WTC11 (cell line): ENCODE measurements around the gene WDFY4. TPM values are rescaled to one million over a fixed set of nuclear protein-coding genes. Genes with fewer than 3 reads are reported as not detected.

ENCODE experiments used
- ATAC-seq: fragments of 200-7000 bp; cut with Tn5 transposase; 2 replicates; pipeline ENCODE4 v1.10.0; 2021; ENCODE audit warnings: mild to moderate bottlenecking, moderate library complexity
- CTCF ChIA-PET: fragments of 300-600 bp; sonication (Branson Sonifier 250); formaldehyde crosslinking; loops from one replicate; lab custom pipeline; 2021; ENCODE audit warnings: antibody characterized with exemption; lab: Charles Lee
- POLR2A ChIA-PET: fragments of 350-600 bp; sonication (Branson Sonifier 250); formaldehyde crosslinking; loops from one replicate; lab custom pipeline; 2021; ENCODE audit warnings: antibody characterized with exemption; lab: Charles Lee
- DNase-seq: peaks from one replicate; pipeline ENCODE4 v3.0.0; 2021; ENCODE audit warnings: low spot score
- H3K27ac Mint-ChIP-seq: 2 replicates; pipeline ENCODE4 v1.8.0; 2021; ENCODE audit warnings: mixed read lengths
- H3K27me3 Mint-ChIP-seq: 2 replicates; pipeline ENCODE4 v1.8.0; 2021; ENCODE audit warnings: low read depth, mild to moderate bottlenecking, moderate library complexity, mixed read lengths
- H3K36me3 Mint-ChIP-seq: 2 replicates; pipeline ENCODE4 v1.8.0; 2021; ENCODE audit warnings: mixed read lengths
- H3K4me1 Mint-ChIP-seq: 2 replicates; pipeline ENCODE4 v1.8.0; 2022; ENCODE audit warnings: mixed read lengths
- H3K4me3 Mint-ChIP-seq: 2 replicates; pipeline ENCODE4 v1.8.0; 2021; ENCODE audit warnings: mild to moderate bottlenecking, moderate library complexity, mixed read lengths
- H3K9me3 Mint-ChIP-seq: 2 replicates; pipeline ENCODE4 v1.8.0; 2021; ENCODE audit warnings: mixed read lengths
- CREM ChIP-seq: sonication (generic); formaldehyde crosslinking; IDR thresholded peaks from 2 replicates; pipeline ENCODE4 v1.8.1; 2022; ENCODE audit warnings: mild to moderate bottlenecking, missing genetic modification reagents, moderate library complexity
- FOXP1 ChIP-seq: sonication (generic); formaldehyde crosslinking; IDR thresholded peaks from 2 replicates; pipeline ENCODE4 v1.8.0; 2022; ENCODE audit warnings: missing genetic modification reagents, mild to moderate bottlenecking, moderate library complexity, borderline replicate concordance
- GABPB1 ChIP-seq: sonication (generic); formaldehyde crosslinking; IDR thresholded peaks from 2 replicates; pipeline ENCODE4 v1.8.1; 2023; ENCODE audit warnings: mild to moderate bottlenecking, missing genetic modification reagents
- GRHL2 ChIP-seq: fragments of 250-450 bp; sonication (Bioruptor Pico); IDR thresholded peaks from 2 replicates; pipeline ENCODE4 v1.8.0; 2022; ENCODE audit warnings: mild to moderate bottlenecking, moderate library complexity; ENCODE audit not compliant: insufficient replicate concordance, severe bottlenecking
- KAT7 ChIP-seq: sonication (generic); formaldehyde crosslinking; IDR thresholded peaks from 2 replicates; pipeline ENCODE4 v1.8.1; 2023; ENCODE audit warnings: missing genetic modification reagents, mild to moderate bottlenecking, borderline replicate concordance
- NFATC4 ChIP-seq: fragments of 250-450 bp; sonication (Bioruptor Pico); IDR thresholded peaks from 2 replicates; pipeline ENCODE4 v1.9.0; 2021; ENCODE audit warnings: mild to moderate bottlenecking
- NFE2L1 ChIP-seq: sonication (generic); formaldehyde crosslinking; IDR thresholded peaks from 2 replicates; pipeline ENCODE4 v1.8.1; 2023; ENCODE audit warnings: missing genetic modification reagents
- NR2C2 ChIP-seq: sonication (generic); formaldehyde crosslinking; IDR thresholded peaks from 2 replicates; pipeline ENCODE4 v1.8.0; 2022; ENCODE audit warnings: mild to moderate bottlenecking, missing genetic modification reagents
- SMAD4 ChIP-seq: sonication (generic); formaldehyde crosslinking; IDR thresholded peaks from 2 replicates; pipeline ENCODE4 v1.8.0; 2022; ENCODE audit warnings: mild to moderate bottlenecking, missing genetic modification reagents
- TEAD4 ChIP-seq: sonication (generic); formaldehyde crosslinking; IDR thresholded peaks from 2 replicates; pipeline ENCODE4 v1.8.0; 2022; ENCODE audit warnings: mild to moderate bottlenecking, missing genetic modification reagents
- ZNF138 ChIP-seq: sonication (generic); formaldehyde crosslinking; conservative IDR thresholded peaks from 2 replicates; pipeline ENCODE4 v1.8.1; 2022; ENCODE audit warnings: mild to moderate bottlenecking, moderate library complexity, missing genetic modification reagents
- ZNF263 ChIP-seq: sonication (generic); formaldehyde crosslinking; IDR thresholded peaks from 2 replicates; pipeline ENCODE4 v1.8.1; 2022; ENCODE audit warnings: low read depth, mild to moderate bottlenecking, moderate library complexity, missing genetic modification reagents
- ZNF396 ChIP-seq: fragments of 250-450 bp; sonication (Bioruptor Pico); IDR thresholded peaks from 2 replicates; pipeline ENCODE4 v1.8.0; 2021; ENCODE audit warnings: mild to moderate bottlenecking, moderate library complexity, borderline replicate concordance
- total RNA-seq: library from RNA; stranded (reverse); gene quantifications from 3 replicates; pipeline ENCODE4 v1.2.3, GENCODE V29; 2021
- TF ChIP-seq, protein P1 (sequence below): sonication (generic); formaldehyde crosslinking; IDR thresholded peaks from 2 replicates; pipeline ENCODE4 v1.8.1; 2022; ENCODE audit warnings: mild to moderate bottlenecking, missing genetic modification reagents, moderate library complexity, borderline replicate concordance
- TF ChIP-seq, protein P2 (sequence below): sonication (generic); formaldehyde crosslinking; IDR thresholded peaks from 2 replicates; pipeline ENCODE4 v1.8.1; 2022; ENCODE audit warnings: mild to moderate bottlenecking, moderate library complexity, missing genetic modification reagents
- TF ChIP-seq, protein P3 (sequence below): sonication (generic); formaldehyde crosslinking; IDR thresholded peaks from 2 replicates; pipeline ENCODE4 v1.8.1; 2023; ENCODE audit warnings: mild to moderate bottlenecking, moderate library complexity, missing genetic modification reagents
- TF ChIP-seq, protein P4 (sequence below): sonication (generic); formaldehyde crosslinking; IDR thresholded peaks from 2 replicates; pipeline ENCODE4 v1.8.0; 2022; ENCODE audit warnings: mild to moderate bottlenecking, missing genetic modification reagents
- TF ChIP-seq, protein P5 (sequence below): fragments of 250-450 bp; sonication (Bioruptor Pico); IDR thresholded peaks from 2 replicates; pipeline ENCODE4 v1.9.0; 2021; ENCODE audit warnings: mild to moderate bottlenecking
- TF ChIP-seq, protein P6 (sequence below): sonication (generic); formaldehyde crosslinking; IDR thresholded peaks from 2 replicates; pipeline ENCODE4 v1.8.1; 2022; ENCODE audit warnings: low read depth, missing genetic modification reagents, borderline replicate concordance
- TF ChIP-seq, protein P7 (sequence below): fragments of 250-450 bp; sonication (Bioruptor Pico); IDR thresholded peaks from 2 replicates; pipeline ENCODE4 v1.8.0; 2021; ENCODE audit warnings: mild to moderate bottlenecking
- TF ChIP-seq, protein P8 (sequence below): sonication (generic); formaldehyde crosslinking; IDR thresholded peaks from 2 replicates; pipeline ENCODE4 v1.8.0; 2022; ENCODE audit warnings: mild to moderate bottlenecking, missing genetic modification reagents
- TF ChIP-seq, protein P9 (sequence below): fragments of 250-450 bp; sonication (Bioruptor Pico); IDR thresholded peaks from 2 replicates; pipeline ENCODE4 v1.9.0; 2021; ENCODE audit warnings: moderate library complexity, mild to moderate bottlenecking, inconsistent platforms, borderline replicate concordance

Gene WDFY4
- total RNA-seq, 1 experiment from 2014 or later: 0.13 TPM

DNA sequence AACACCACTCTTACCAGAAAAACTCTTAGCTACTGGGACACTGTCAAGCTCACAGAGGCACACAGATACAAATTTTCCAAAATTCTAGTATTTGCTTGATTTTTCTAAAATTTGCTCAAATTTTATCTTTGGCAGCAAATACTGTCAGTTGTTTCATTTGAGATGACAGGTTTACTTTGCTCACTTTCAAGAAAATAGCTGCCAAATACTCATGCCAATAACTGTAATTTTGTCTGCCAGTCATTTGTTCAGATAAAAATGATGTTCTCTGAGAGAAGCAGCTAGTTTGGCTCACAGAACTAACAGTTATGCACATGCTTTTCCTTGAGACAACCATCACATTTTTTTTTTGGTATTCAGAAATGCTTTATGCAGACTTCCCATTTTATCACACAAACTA, 172.2 kb downstream of the WDFY4 start:
- TF ChIP-seq, protein P1, sequence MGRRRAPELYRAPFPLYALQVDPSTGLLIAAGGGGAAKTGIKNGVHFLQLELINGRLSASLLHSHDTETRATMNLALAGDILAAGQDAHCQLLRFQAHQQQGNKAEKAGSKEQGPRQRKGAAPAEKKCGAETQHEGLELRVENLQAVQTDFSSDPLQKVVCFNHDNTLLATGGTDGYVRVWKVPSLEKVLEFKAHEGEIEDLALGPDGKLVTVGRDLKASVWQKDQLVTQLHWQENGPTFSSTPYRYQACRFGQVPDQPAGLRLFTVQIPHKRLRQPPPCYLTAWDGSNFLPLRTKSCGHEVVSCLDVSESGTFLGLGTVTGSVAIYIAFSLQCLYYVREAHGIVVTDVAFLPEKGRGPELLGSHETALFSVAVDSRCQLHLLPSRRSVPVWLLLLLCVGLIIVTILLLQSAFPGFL: no peak
- TF ChIP-seq TEAD4 (CRISPR knock-in tag) (no peak), NFATC4 (CRISPR knock-in tag) (no peak), FOXP1 (CRISPR knock-in tag) (no peak)
- TF ChIP-seq, protein P2, sequence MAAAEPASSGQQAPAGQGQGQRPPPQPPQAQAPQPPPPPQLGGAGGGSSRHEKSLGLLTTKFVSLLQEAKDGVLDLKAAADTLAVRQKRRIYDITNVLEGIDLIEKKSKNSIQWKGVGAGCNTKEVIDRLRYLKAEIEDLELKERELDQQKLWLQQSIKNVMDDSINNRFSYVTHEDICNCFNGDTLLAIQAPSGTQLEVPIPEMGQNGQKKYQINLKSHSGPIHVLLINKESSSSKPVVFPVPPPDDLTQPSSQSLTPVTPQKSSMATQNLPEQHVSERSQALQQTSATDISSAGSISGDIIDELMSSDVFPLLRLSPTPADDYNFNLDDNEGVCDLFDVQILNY (CRISPR knock-in tag): no peak
- TF ChIP-seq, protein P3, sequence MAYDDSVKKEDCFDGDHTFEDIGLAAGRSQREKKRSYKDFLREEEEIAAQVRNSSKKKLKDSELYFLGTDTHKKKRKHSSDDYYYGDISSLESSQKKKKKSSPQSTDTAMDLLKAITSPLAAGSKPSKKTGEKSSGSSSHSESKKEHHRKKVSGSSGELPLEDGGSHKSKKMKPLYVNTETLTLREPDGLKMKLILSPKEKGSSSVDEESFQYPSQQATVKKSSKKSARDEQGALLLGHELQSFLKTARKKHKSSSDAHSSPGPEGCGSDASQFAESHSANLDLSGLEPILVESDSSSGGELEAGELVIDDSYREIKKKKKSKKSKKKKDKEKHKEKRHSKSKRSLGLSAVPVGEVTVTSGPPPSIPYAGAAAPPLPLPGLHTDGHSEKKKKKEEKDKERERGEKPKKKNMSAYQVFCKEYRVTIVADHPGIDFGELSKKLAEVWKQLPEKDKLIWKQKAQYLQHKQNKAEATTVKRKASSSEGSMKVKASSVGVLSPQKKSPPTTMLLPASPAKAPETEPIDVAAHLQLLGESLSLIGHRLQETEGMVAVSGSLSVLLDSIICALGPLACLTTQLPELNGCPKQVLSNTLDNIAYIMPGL (CRISPR knock-in tag): no peak
- TF ChIP-seq, protein P4, sequence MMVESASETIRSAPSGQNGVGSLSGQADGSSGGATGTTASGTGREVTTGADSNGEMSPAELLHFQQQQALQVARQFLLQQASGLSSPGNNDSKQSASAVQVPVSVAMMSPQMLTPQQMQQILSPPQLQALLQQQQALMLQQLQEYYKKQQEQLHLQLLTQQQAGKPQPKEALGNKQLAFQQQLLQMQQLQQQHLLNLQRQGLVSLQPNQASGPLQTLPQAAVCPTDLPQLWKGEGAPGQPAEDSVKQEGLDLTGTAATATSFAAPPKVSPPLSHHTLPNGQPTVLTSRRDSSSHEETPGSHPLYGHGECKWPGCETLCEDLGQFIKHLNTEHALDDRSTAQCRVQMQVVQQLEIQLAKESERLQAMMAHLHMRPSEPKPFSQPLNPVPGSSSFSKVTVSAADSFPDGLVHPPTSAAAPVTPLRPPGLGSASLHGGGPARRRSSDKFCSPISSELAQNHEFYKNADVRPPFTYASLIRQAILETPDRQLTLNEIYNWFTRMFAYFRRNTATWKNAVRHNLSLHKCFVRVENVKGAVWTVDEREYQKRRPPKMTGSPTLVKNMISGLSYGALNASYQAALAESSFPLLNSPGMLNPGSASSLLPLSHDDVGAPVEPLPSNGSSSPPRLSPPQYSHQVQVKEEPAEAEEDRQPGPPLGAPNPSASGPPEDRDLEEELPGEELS (CRISPR knock-in tag): no peak
- TF ChIP-seq, protein P5, sequence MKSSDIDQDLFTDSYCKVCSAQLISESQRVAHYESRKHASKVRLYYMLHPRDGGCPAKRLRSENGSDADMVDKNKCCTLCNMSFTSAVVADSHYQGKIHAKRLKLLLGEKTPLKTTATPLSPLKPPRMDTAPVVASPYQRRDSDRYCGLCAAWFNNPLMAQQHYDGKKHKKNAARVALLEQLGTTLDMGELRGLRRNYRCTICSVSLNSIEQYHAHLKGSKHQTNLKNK (CRISPR knock-in tag): no peak
- TF ChIP-seq, protein P6, sequence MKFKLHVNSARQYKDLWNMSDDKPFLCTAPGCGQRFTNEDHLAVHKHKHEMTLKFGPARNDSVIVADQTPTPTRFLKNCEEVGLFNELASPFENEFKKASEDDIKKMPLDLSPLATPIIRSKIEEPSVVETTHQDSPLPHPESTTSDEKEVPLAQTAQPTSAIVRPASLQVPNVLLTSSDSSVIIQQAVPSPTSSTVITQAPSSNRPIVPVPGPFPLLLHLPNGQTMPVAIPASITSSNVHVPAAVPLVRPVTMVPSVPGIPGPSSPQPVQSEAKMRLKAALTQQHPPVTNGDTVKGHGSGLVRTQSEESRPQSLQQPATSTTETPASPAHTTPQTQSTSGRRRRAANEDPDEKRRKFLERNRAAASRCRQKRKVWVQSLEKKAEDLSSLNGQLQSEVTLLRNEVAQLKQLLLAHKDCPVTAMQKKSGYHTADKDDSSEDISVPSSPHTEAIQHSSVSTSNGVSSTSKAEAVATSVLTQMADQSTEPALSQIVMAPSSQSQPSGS (CRISPR knock-in tag): no peak
- H3K36me3 Mint-ChIP-seq: no peaks in the 10 kb centered on the region
- H3K4me1 Mint-ChIP-seq: no peaks in the 10 kb centered on the region
- DNase-seq: no peak
- CTCF ChIA-PET: no interaction called here
- no peak overlapping the region for H3K27ac Mint-ChIP-seq
- POLR2A ChIA-PET: no interaction called here
- H3K9me3 Mint-ChIP-seq: peaks cover 16% of the 10 kb centered on the region
- H3K27me3 Mint-ChIP-seq: no peaks in the 10 kb centered on the region; the same call in 1 of the 2 replicates
- H3K4me3 Mint-ChIP-seq: no peak overlapping the region
- no peak for ATAC-seq

DNA sequence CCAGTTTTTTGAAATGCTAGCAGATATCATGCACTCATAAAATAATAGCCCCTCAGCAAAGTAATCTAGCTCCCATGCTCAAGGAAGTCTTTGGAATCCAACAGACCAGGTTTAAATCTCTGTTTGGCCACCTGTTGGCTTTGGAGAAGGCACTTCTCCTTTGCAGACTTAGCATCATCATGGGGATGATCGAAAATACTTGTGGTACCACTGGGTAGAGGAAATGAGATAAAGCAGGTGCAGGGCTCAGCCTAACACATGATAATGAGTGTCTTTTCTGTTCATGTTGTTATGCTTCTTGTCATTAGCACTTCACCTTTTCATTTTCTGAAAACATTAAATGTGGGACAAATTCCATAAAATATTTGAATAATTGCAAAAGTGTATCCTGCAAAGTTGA, 187.6 kb downstream of the WDFY4 start:
- no peak for DNase-seq
- H3K27ac Mint-ChIP-seq: no peak overlapping the region
- H3K36me3 Mint-ChIP-seq: no peaks in the 10 kb centered on the region
- H3K4me1 Mint-ChIP-seq: no peaks in the 10 kb centered on the region
- H3K27me3 Mint-ChIP-seq: no peaks in the 10 kb centered on the region
- ChIA-PET CTCF (no interaction called here), POLR2A (no interaction called here)
- H3K4me3 Mint-ChIP-seq: no peak overlapping the region
- no peak for ATAC-seq
- no peaks in the 10 kb centered on the region for H3K9me3 Mint-ChIP-seq
- TF ChIP-seq GRHL2 (CRISPR knock-in tag) (no peak), SMAD4 (CRISPR knock-in tag) (no peak), NR2C2 (CRISPR knock-in tag) (no peak), ZNF396 (CRISPR knock-in tag) (no peak), GABPB1 (CRISPR knock-in tag) (no peak), ZNF263 (CRISPR knock-in tag) (no peak), KAT7 (CRISPR knock-in tag) (no peak), NFE2L1 (no peak), ZNF138 (CRISPR knock-in tag) (no peak), CREM (CRISPR knock-in tag) (no peak)
- TF ChIP-seq, protein P7, sequence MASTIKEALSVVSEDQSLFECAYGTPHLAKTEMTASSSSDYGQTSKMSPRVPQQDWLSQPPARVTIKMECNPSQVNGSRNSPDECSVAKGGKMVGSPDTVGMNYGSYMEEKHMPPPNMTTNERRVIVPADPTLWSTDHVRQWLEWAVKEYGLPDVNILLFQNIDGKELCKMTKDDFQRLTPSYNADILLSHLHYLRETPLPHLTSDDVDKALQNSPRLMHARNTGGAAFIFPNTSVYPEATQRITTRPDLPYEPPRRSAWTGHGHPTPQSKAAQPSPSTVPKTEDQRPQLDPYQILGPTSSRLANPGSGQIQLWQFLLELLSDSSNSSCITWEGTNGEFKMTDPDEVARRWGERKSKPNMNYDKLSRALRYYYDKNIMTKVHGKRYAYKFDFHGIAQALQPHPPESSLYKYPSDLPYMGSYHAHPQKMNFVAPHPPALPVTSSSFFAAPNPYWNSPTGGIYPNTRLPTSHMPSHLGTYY (CRISPR knock-in tag): no peak
- TF ChIP-seq, protein P8, sequence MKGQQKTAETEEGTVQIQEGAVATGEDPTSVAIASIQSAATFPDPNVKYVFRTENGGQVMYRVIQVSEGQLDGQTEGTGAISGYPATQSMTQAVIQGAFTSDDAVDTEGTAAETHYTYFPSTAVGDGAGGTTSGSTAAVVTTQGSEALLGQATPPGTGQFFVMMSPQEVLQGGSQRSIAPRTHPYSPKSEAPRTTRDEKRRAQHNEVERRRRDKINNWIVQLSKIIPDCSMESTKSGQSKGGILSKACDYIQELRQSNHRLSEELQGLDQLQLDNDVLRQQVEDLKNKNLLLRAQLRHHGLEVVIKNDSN (CRISPR knock-in tag): no peak
- TF ChIP-seq, protein P9, sequence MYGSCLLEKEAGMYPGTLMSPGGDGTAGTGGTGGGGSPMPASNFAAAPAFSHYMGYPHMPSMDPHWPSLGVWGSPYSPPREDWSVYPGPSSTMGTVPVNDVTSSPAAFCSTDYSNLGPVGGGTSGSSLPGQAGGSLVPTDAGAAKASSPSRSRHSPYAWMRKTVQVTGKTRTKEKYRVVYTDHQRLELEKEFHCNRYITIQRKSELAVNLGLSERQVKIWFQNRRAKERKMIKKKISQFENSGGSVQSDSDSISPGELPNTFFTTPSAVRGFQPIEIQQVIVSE (CRISPR knock-in tag): no peak
- TF ChIP-seq, protein P3 (CRISPR knock-in tag): no peak
